HG03064 (cell line): Measurements from ENCODE around the gene CAMTA2.
"Not testable (repeated sequence)": the region's sequence is repeated elsewhere in the genome, so short reads cannot be mapped to it uniquely, and the experiment has no call there.

Experiments
- ATAC-seq: cut with Tn5 transposase; IDR thresholded peaks from one replicate; pipeline ENCODE4 v1.9.1; 2021; ENCODE audit warnings: low read depth; ENCODE audit not compliant: unreplicated experiment

CAMTA2 gene

GRCh38 chr17:4933646-4934045, 53.8 kb downstream of the CAMTA2 start:
- ATAC-seq, result no peak

- ATAC-seq, result no peak
Measured at GRCh38 chr17:4932756-4933155, 54.7 kb downstream of the CAMTA2 start.

- no peak for ATAC-seq
Measured at GRCh38 chr17:4931963-4932362, 55.5 kb downstream of the CAMTA2 start, which contains the start of gene GP1BA. Gene GP1BA, plus strand, starts transcription at chr17:4932277. Its CDS starts 328 bp downstream, at chr17:4932605.

GRCh38 chr17:4928881-4929280, 58.6 kb downstream of the CAMTA2 start:
- no peak for ATAC-seq

GRCh38 chr17:4926577-4927335, 60.7 kb downstream of the CAMTA2 start:
- not testable (repeated sequence) for ATAC-seq

- ATAC-seq, result no peak
Measured at GRCh38 chr17:4921320-4921719, 66.2 kb downstream of the CAMTA2 start.

- no peak for ATAC-seq
Measured at GRCh38 chr17:4920351-4921048, 67.0 kb downstream of the CAMTA2 start.

GRCh38 chr17:4919511-4920047, 67.9 kb downstream of the CAMTA2 start:
- ATAC-seq, result no peak
